Adrenal gland (tissue), 5 donors: ENCODE data around the gene DCXR.

Experiments used
- CTCF ChIP-seq, 6 experiments: fragments of 450-650 bp in 4 of 6; fragments of 200-600 bp in 2 of 6; sonication (generic) in 1 of 6; IDR thresholded peaks; 1 replicate in 5 of 6; 2 replicates in 1 of 6; pipeline versions ENCODE4 v1.5.1 to v1.8.0; 2016 to 2021; ENCODE audit warnings: antibody characterized with exemption in 6 of 6, mild to moderate bottlenecking in 2 of 6, moderate library complexity in 1 of 6
- POLR2A ChIP-seq, 2 donors: fragments of 450-650 bp; IDR thresholded peaks; one replicate each; pipeline ENCODE4 v1.6.1; 2017; ENCODE audit warnings: antibody characterized with exemption in 2 of 2, mild to moderate bottlenecking in 2 of 2, moderate library complexity in 1 of 2
- donor health status: DM: no; HTN: no; CAD: no.

GRCh38 chr17:82041144-82041814 lies 3.8 kb upstream of the DCXR start:
- TF ChIP-seq POLR2A (IDR thresholded peaks at IDR 0.05) (no peak), CTCF (IDR thresholded peaks at IDR 0.05) (no peak)
